ENCODE measurements around the gene CPT2.

DNA sequence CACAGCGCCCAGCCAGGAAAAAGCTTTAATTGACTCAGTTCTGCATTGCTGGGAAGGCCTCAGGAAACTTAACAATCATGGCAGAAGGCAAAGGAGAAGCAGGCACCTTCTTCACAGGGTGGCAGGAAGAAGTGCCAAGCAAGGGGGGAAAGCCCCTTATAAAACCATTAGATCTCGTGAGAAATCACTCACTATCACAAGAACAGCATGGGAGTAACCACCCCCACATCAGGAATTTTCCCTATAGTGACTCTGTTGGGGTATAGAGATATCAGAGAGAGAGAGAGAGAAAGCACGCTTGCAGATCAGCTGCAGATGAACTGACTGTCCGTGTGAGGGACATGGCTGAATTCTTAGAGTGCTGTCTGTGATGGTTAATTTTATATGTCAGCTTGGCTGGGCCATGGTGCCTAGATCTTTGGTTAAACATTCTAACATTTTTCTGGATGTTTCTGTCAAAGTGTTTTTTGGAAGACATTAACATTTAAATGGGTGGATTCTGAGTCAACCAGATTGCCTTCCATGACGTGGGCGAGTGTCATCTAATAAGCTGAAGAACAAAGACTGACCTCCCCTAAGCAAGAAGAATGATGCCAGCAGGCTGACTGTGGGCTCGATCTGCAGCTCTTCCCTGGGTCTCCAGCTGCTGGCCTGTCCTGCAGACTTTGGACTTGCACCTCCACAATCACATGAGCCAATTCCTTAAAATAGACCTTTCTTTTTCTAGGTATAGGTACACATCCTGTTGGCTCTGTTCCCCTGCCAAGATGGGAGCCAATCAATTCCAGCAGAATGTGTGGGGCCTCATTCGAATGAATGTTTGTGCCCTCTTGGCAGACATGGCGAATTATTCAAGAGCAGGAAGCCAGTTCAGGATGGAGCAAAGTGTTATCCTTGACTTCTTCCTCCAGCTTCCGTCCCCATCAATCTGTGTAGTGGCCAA lies 21.4 kb upstream of the CPT2 start:
- TF ChIP-seq CEBPB (IDR thresholded peaks at IDR 0.05) = no peak
- TF ChIP-seq EP300 (IDR thresholded peaks at IDR 0.05; ENCODE audit: borderline replicate concordance) = no peak
